ENCODE results near the gene TMC7. TPM values are rescaled to one million over a fixed set of nuclear protein-coding genes. Genes with fewer than 3 reads are reported as not detected.

The TMC7 gene
- total and polyA plus RNA-seq, 9 of the 15 experiments (the other 6 are each of a cell fraction or from before 2014, with no cell fraction given), result 0.08 to 2.0 (median 1.5) TPM

DNA sequence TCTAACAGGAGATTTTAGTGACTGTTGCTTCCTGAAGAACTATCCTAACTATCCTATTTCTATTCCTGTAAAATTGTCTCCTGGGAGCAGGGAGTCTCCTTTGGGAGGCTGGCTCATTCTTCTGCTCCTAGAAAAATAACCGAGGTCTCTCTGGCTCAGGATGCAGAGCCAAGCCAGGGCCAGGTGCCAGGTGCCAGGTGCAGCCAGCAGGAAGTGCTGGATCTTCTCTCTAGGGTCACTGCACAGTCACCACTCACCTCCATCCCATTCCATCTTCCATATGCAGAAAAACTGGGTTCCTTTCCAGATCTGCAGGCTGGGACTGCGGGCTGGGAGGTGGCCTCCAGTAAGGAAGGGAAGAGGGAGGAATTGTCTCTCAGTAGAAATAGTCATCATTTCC, 3.8 kb upstream of the TMC7 start:
- H3K4me2 ChIP-seq (ENCODE audit: insufficient read depth, low read length), result no peak overlapping the region
- CTCF ChIA-PET (ENCODE audit: low intra/inter-chr PET ratio), result no interaction called here
- no peak for FAIRE-seq
- no peak for DNase-seq (ENCODE audit: extremely low read depth in 1 of 4, low spot score in 3 of 4)
- in situ Hi-C loops (cut with MboI), result loop anchor here (5.0 to 10.0 kb wide), 2 partner anchors 92 to 395 kb away; no protein-coding TSS in a partner anchor
- no peak overlapping the region for H3K4me3 ChIP-seq
- no peak overlapping the region for H3K27ac ChIP-seq (ENCODE audit: extremely low read depth, low read depth, low read length)
- no peaks in the 10 kb centered on the region for H3K9me1 ChIP-seq (ENCODE audit: control insufficient read depth, insufficient read depth, low read length)
- no peaks in the 10 kb centered on the region; the same call in 1 of the 2 replicates for H4K20me1 ChIP-seq (replicated peaks; ENCODE audit: control insufficient read depth, insufficient read depth, low read length)
- no TSS peak for BruUV-seq (replicated peaks)
- ATAC-seq, result no peak
- H3K9me3 ChIP-seq (replicated peaks; ENCODE audit: control insufficient read depth, insufficient read depth, low read depth, low read length), result no peaks in the 10 kb centered on the region
- H3K36me3 ChIP-seq (ENCODE audit: control insufficient read depth, insufficient read depth, low read length), result no peaks in the 10 kb centered on the region
- intact Hi-C loops (cut with micrococcal nuclease), result loop anchor here (5.0 kb wide), 2 partner anchors 107 to 397 kb away; no protein-coding TSS in a partner anchor
- WGBS (ENCODE audit: insufficient coverage, low coverage, missing lambda C conversion rate), result 0% methylated on average over 2 of the region's 2 CpGs
- H2AFZ ChIP-seq (ENCODE audit: low read depth, low read length), result no peak overlapping the region
- peaks cover 2 to 8% of the 10 kb centered on the region in 2 experiments; a peak in 4 of 5 replicates for H3K27me3 ChIP-seq (ENCODE audit: control insufficient read depth in 2 of 2, insufficient read depth in 2 of 2, low read length in 2 of 2)
- POLR2A ChIA-PET, result no interaction called here
- H3K9ac ChIP-seq (ENCODE audit: insufficient read depth in 1 of 2, low read depth in 2 of 2, low read length in 2 of 2), result no peak overlapping the region
- no peaks in the 10 kb centered on the region for H3K79me2 ChIP-seq (ENCODE audit: control insufficient read depth, insufficient read depth, low read length)
- H3K4me1 ChIP-seq (replicated peaks in 1 of 2; ENCODE audit: control insufficient read depth in 2 of 2, insufficient read depth in 2 of 2, low read length in 2 of 2), result peaks cover 0 to 7% of the 10 kb centered on the region in 2 experiments; a peak in 3 of 5 replicates
- TF ChIP-seq, protein P1, sequence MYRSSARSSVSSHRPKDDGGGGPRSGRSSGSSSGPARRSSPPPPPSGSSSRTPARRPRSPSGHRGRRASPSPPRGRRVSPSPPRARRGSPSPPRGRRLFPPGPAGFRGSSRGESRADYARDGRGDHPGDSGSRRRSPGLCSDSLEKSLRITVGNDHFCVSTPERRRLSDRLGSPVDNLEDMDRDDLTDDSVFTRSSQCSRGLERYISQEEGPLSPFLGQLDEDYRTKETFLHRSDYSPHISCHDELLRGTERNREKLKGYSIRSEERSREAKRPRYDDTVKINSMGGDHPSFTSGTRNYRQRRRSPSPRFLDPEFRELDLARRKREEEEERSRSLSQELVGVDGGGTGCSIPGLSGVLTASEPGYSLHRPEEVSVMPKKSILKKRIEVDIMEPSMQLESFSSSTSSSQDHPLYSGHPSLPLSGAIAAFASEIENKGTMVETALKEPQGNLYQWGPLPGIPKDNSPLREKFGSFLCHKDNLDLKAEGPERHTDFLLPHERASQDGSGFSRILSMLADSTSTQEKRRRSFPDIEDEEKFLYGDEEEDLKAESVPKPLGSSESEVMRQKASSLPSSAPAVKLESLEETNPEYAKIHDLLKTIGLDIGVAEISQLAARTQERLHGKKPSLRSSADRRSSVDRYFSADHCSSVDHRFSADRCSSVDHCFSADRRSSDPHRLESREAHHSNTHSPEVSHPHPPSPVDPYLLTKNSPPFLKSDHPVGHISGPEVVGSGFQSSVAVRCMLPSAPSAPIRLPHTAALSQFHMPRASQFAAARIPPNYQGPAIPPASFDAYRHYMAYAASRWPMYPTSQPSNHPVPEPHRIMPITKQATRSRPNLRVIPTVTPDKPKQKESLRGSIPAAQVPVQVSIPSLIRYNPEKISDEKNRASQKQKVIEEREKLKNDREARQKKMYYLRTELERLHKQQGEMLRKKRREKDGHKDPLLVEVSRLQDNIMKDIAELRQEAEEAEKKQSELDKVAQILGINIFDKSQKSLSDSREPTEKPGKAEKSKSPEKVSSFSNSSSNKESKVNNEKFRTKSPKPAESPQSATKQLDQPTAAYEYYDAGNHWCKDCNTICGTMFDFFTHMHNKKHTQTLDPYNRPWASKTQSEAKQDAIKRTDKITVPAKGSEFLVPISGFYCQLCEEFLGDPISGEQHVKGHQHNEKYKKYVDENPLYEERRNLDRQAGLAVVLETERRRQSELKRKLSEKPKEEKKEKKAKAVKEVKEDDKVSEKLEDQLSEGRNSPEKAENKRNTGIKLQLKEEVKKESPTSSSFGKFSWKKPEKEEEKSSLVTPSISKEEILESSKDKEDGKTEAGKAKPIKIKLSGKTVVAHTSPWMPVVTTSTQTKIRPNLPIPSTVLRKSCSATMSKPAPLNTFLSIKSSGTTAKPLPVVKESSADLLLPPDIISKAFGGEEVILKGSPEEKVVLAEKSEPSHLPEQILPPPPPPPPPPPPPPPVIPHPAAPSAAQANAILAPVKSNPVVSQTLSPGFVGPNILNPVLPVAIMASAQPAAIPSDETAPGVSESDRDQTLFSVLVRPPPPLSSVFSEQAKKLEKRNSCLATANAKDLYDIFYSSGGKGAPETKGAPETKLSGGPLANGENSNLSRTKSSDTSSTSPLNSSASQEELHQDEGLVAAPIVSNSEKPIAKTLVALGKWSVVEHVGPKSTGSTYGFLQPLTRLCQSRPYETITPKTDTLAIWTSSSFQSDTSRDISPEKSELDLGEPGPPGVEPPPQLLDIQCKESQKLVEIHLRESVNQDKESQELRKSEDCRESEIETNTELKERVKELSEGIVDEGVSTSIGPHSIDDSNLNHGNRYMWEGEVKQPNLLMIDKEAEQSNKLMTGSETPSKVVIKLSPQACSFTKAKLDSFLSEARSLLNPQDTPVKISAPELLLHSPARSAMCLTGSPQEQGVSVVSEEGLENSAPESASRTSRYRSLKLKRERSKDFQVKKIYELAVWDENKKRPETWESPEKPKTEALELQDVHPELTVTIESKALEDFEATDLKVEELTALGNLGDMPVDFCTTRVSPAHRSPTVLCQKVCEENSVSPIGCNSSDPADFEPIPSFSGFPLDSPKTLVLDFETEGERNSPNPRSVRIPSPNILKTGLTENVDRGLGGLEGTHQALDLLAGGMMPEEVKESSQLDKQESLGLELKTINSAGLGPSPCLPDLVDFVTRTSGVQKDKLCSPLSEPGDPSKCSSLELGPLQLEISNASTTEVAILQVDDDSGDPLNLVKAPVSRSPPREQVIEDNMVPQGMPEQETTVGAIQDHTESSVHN (IDR thresholded peaks at IDR 0.05; ENCODE audit: borderline replicate concordance in 1 of 2, low read depth in 1 of 2), result no peak
- TF ChIP-seq LARP7 (IDR thresholded peaks at IDR 0.05) (no peak), ZNF740 (CRISPR knock-in tag; IDR thresholded peaks at IDR 0.05) (no peak), ZNF740 (tag; IDR thresholded peaks at IDR 0.05) (no peak), SP2 (IDR thresholded peaks at IDR 0.05; ENCODE audit: extremely low read depth, low read depth, low read length, poor library complexity, severe bottlenecking) (no peak), LEF1 (IDR thresholded peaks at IDR 0.05) (no peak), PTRF (tag; IDR thresholded peaks at IDR 0.05) (no peak), ELF4 (CRISPR knock-in tag; IDR thresholded peaks at IDR 0.05) (no peak), HNRNPUL1 (IDR thresholded peaks at IDR 0.05; ENCODE audit: low read length) (no peak), KDM2B (CRISPR knock-in tag; IDR thresholded peaks at IDR 0.05) (no peak), BHLHE40 (IDR thresholded peaks at IDR 0.05; ENCODE audit: low read length) (no peak)
- TF ChIP-seq, protein P2, sequence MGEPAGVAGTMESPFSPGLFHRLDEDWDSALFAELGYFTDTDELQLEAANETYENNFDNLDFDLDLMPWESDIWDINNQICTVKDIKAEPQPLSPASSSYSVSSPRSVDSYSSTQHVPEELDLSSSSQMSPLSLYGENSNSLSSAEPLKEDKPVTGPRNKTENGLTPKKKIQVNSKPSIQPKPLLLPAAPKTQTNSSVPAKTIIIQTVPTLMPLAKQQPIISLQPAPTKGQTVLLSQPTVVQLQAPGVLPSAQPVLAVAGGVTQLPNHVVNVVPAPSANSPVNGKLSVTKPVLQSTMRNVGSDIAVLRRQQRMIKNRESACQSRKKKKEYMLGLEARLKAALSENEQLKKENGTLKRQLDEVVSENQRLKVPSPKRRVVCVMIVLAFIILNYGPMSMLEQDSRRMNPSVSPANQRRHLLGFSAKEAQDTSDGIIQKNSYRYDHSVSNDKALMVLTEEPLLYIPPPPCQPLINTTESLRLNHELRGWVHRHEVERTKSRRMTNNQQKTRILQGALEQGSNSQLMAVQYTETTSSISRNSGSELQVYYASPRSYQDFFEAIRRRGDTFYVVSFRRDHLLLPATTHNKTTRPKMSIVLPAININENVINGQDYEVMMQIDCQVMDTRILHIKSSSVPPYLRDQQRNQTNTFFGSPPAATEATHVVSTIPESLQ (CRISPR knock-in tag; IDR thresholded peaks at IDR 0.05), result no peak

Measured in K562 (cell line).